ENCODE results near the gene ASRGL1. TPM values are rescaled to one million over a fixed set of nuclear protein-coding genes. Genes with fewer than 3 reads are reported as not detected.
A peak's percentile ranks its signal among the peaks of the same experiment; 100 is the strongest.

ASRGL1 gene
- polyA plus RNA-seq (2013, experiment 1 of 2) = 12.6 TPM
- polyA plus RNA-seq (2013, experiment 2 of 2) = 12.4 TPM

DNA sequence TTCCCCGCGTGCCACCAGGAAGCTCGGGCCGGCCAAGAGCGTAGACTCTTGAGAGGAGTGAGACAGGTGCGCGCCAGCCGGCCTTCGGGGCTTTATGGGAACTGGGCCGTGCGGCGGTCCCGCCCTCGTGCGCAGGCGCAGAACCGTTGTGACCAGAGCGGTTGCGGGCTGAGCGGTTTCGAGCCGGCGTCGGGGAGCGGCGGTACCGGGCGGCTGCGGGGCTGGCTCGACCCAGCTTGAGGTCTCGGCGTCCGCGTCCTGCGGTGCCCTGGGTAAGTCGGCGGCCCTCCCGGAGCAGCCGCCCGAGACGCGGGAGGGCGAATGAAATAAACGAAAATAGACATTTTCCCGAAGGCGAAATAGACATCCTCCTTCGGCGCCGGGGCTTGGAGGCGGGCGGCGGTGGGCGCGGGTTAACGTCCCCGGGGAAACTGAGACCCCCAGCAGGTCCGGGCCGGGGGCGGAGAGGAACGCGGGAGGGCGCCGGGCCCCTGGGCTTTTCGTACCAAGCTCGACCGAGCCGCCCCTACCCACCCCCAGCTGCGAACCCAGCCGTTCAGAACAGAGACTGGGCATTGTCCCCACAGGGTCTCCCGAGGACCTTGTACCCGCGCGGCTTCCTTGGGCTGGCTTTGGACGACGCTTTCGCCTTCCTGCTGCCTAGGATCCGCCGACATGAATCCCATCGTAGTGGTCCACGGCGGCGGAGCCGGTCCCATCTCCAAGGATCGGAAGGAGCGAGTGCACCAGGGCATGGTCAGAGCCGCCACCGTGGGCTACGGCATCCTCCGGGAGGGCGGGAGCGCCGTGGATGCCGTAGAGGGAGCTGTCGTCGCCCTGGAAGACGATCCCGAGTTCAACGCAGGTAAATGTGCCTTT lies at the start of gene ASRGL1:
Gene ASRGL1, plus strand, starts transcription at position 146 of the 879 bp plus-strand sequence. Its CDS starts 530 bp downstream, at position 676.
- Histone ChIP-seq H4K5ac (ENCODE audit: low read length) (no peak within 1 kb of the TSS), H3K79me2 (ENCODE audit: control insufficient read depth, insufficient read depth, low read length) (no peaks in the 10 kb centered on the region), H3K36me3 (ENCODE audit: control insufficient read depth, insufficient read depth, low read length) (no peaks in the 10 kb centered on the region), H3K4me2 (ENCODE audit: low read length) (peak within 1 kb of the TSS; percentile 93), H3K27me3 (ENCODE audit: insufficient read depth, low read length, poor library complexity) (no peaks in the 10 kb centered on the region), H3K79me1 (ENCODE audit: low read length) (no peaks in the 10 kb centered on the region), H3K4me1 (ENCODE audit: control insufficient read depth, low read depth, low read length) (no peaks in the 10 kb centered on the region), H4K8ac (ENCODE audit: low read depth, low read length) (no peak within 1 kb of the TSS), H3K18ac (ENCODE audit: low read length) (no peak within 1 kb of the TSS), H3K23ac (ENCODE audit: low read length) (no peak within 1 kb of the TSS), H2AK5ac (ENCODE audit: low read length) (no peak within 1 kb of the TSS), H3K9ac (ENCODE audit: low read length) (peak within 1 kb of the TSS; percentile 72), H3K4me3 (ENCODE audit: low read length) (peak within 1 kb of the TSS; percentile 46), H3K56ac (ENCODE audit: low read length) (peak within 1 kb of the TSS; percentile 83), H3K4ac (ENCODE audit: low read depth, low read length) (no peak within 1 kb of the TSS), H2BK120ac (ENCODE audit: low read depth, low read length) (no peak within 1 kb of the TSS), H3K27ac (ENCODE audit: low read depth, low read length) (no peak within 1 kb of the TSS), H2BK15ac (replicated peaks; ENCODE audit: low read depth) (no peak within 1 kb of the TSS), H2BK5ac (ENCODE audit: low read length) (no peak within 1 kb of the TSS)
- no CpG with 5 or more reads among the region's 98 CpGs for WGBS (ENCODE audit: extremely low coverage, insufficient coverage, low lambda C conversion rate)
- peak; percentile 81 for DNase-seq

GRCh38 chr11:62295504-62295903 lies 41.7 kb upstream of the ASRGL1 start:
- Histone ChIP-seq H2BK120ac (ENCODE audit: low read depth, low read length) (no peak overlapping the region), H3K36me3 (ENCODE audit: control insufficient read depth, insufficient read depth, low read length) (no peaks in the 10 kb centered on the region), H3K4me3 (ENCODE audit: low read length) (no peak overlapping the region), H3K56ac (ENCODE audit: low read length) (no peak overlapping the region), H2AK5ac (ENCODE audit: low read length) (no peak overlapping the region), H3K4me2 (ENCODE audit: low read length) (no peak overlapping the region), H3K23ac (ENCODE audit: low read length) (no peak overlapping the region), H3K4me1 (ENCODE audit: control insufficient read depth, low read depth, low read length) (no peaks in the 10 kb centered on the region), H2BK15ac (replicated peaks; ENCODE audit: low read depth) (no peak overlapping the region), H3K79me2 (ENCODE audit: control insufficient read depth, insufficient read depth, low read length) (no peaks in the 10 kb centered on the region), H4K8ac (ENCODE audit: low read depth, low read length) (no peak overlapping the region), H3K9ac (ENCODE audit: low read length) (no peak overlapping the region), H3K18ac (ENCODE audit: low read length) (no peak overlapping the region), H3K27me3 (ENCODE audit: insufficient read depth, low read length, poor library complexity) (no peaks in the 10 kb centered on the region), H4K5ac (ENCODE audit: low read length) (no peak overlapping the region), H3K4ac (ENCODE audit: low read depth, low read length) (no peak overlapping the region), H3K27ac (ENCODE audit: low read depth, low read length) (no peak overlapping the region), H2BK5ac (ENCODE audit: low read length) (no peak overlapping the region), H3K79me1 (ENCODE audit: low read length) (no peaks in the 10 kb centered on the region)
- DNase-seq = peak; percentile 51
- WGBS (ENCODE audit: extremely low coverage, insufficient coverage, low lambda C conversion rate) = no CpG with 5 or more reads among the region's 2 CpGs

DNA sequence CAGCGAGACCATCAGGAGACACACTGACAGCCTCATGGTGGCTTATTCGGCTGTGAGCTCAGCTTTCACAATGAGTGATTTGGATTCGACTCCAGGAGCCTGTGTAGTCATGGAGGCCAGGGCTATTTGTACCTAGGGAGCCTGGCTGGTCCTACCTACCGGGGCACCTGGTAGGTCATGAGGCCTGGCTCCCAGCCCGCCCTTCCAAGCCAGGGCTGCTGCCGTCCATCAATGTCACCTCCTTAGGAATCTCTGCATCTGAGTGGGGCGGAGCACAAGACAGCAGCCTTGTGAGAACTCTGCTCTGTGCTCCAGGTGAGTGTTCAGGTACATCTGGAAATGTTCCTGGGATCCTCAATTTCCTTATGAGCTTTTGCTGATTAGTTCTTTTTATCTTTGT lies 38.3 kb upstream of the ASRGL1 start, which contains the start of gene SCGB1D4:
Gene SCGB1D4, minus strand, starts transcription at position 101 of the 400 bp plus-strand sequence. Its CDS starts 65 bp downstream, at position 36.
- no peak within 1 kb of the TSS for H3K9ac ChIP-seq (ENCODE audit: low read length)
- no peak within 1 kb of the TSS for H3K4me2 ChIP-seq (ENCODE audit: low read length)
- no peaks in the 10 kb centered on the region for H3K4me1 ChIP-seq (ENCODE audit: control insufficient read depth, low read depth, low read length)
- H4K5ac ChIP-seq (ENCODE audit: low read length) = no peak within 1 kb of the TSS
- no peak within 1 kb of the TSS for H3K23ac ChIP-seq (ENCODE audit: low read length)
- H3K79me2 ChIP-seq (ENCODE audit: control insufficient read depth, insufficient read depth, low read length) = no peaks in the 10 kb centered on the region
- no CpG with 5 or more reads among the region's 7 CpGs for WGBS (ENCODE audit: extremely low coverage, insufficient coverage, low lambda C conversion rate)
- H3K56ac ChIP-seq (ENCODE audit: low read length) = no peak within 1 kb of the TSS
- no peak within 1 kb of the TSS for H3K27ac ChIP-seq (ENCODE audit: low read depth, low read length)
- no peak within 1 kb of the TSS for H2BK15ac ChIP-seq (replicated peaks; ENCODE audit: low read depth)
- no peak within 1 kb of the TSS for H2BK120ac ChIP-seq (ENCODE audit: low read depth, low read length)
- no peak within 1 kb of the TSS for H2BK5ac ChIP-seq (ENCODE audit: low read length)
- H3K4me3 ChIP-seq (ENCODE audit: low read length) = no peak within 1 kb of the TSS
- DNase-seq = no peak
- no peak within 1 kb of the TSS for H2AK5ac ChIP-seq (ENCODE audit: low read length)
- H3K27me3 ChIP-seq (ENCODE audit: insufficient read depth, low read length, poor library complexity) = no peaks in the 10 kb centered on the region
- no peak within 1 kb of the TSS for H3K18ac ChIP-seq (ENCODE audit: low read length)
- no peak within 1 kb of the TSS for H4K8ac ChIP-seq (ENCODE audit: low read depth, low read length)
- no peaks in the 10 kb centered on the region for H3K79me1 ChIP-seq (ENCODE audit: low read length)
- H3K36me3 ChIP-seq (ENCODE audit: control insufficient read depth, insufficient read depth, low read length) = no peaks in the 10 kb centered on the region
- H3K4ac ChIP-seq (ENCODE audit: low read depth, low read length) = no peak within 1 kb of the TSS

DNA sequence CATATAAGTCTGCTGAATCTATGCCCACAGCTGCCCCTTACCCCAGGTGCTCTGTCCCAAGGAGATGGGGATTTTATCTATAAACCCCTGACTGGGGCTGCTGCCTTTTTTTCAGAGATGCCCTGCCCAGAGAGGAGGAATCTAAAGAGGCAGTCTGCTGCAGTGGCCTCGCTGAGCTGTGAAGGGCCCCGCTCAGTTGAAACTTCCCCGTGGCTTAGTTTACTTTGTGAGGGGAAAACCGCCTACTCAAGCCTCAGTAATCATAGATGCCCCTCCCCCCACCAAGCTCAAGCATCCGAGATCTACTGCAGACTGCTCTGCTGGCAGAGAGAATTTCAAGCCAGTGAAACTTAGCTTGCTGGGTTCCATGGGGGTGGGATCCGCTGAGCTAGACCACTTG lies 31.0 kb upstream of the ASRGL1 start:
- Histone ChIP-seq H3K4me3 (ENCODE audit: low read length) (no peak overlapping the region), H3K79me1 (ENCODE audit: low read length) (no peaks in the 10 kb centered on the region), H3K23ac (ENCODE audit: low read length) (no peak overlapping the region), H3K56ac (ENCODE audit: low read length) (no peak overlapping the region), H4K5ac (ENCODE audit: low read length) (no peak overlapping the region), H3K27ac (ENCODE audit: low read depth, low read length) (no peak overlapping the region), H2AK5ac (ENCODE audit: low read length) (no peak overlapping the region), H3K27me3 (ENCODE audit: insufficient read depth, low read length, poor library complexity) (no peaks in the 10 kb centered on the region), H3K4me1 (ENCODE audit: control insufficient read depth, low read depth, low read length) (no peaks in the 10 kb centered on the region), H2BK120ac (ENCODE audit: low read depth, low read length) (no peak overlapping the region), H4K8ac (ENCODE audit: low read depth, low read length) (no peak overlapping the region), H2BK15ac (replicated peaks; ENCODE audit: low read depth) (no peak overlapping the region), H3K4me2 (ENCODE audit: low read length) (no peak overlapping the region), H3K79me2 (ENCODE audit: control insufficient read depth, insufficient read depth, low read length) (no peaks in the 10 kb centered on the region), H3K18ac (ENCODE audit: low read length) (no peak overlapping the region), H3K36me3 (ENCODE audit: control insufficient read depth, insufficient read depth, low read length) (no peaks in the 10 kb centered on the region), H2BK5ac (ENCODE audit: low read length) (no peak overlapping the region), H3K4ac (ENCODE audit: low read depth, low read length) (no peak overlapping the region), H3K9ac (ENCODE audit: low read length) (no peak overlapping the region)
- no CpG with 5 or more reads among the region's 6 CpGs for WGBS (ENCODE audit: extremely low coverage, insufficient coverage, low lambda C conversion rate)
- no peak for DNase-seq

GRCh38 chr11:62307950-62308349 lies 29.3 kb upstream of the ASRGL1 start:
- H3K79me2 ChIP-seq (ENCODE audit: control insufficient read depth, insufficient read depth, low read length) = no peaks in the 10 kb centered on the region
- no peak overlapping the region for H2BK15ac ChIP-seq (replicated peaks; ENCODE audit: low read depth)
- H3K4ac ChIP-seq (ENCODE audit: low read depth, low read length) = no peak overlapping the region
- no peak overlapping the region for H3K9ac ChIP-seq (ENCODE audit: low read length)
- H3K4me1 ChIP-seq (ENCODE audit: control insufficient read depth, low read depth, low read length) = no peaks in the 10 kb centered on the region
- no peak overlapping the region for H3K18ac ChIP-seq (ENCODE audit: low read length)
- no peaks in the 10 kb centered on the region for H3K27me3 ChIP-seq (ENCODE audit: insufficient read depth, low read length, poor library complexity)
- DNase-seq = no peak
- H2BK5ac ChIP-seq (ENCODE audit: low read length) = no peak overlapping the region
- H3K4me2 ChIP-seq (ENCODE audit: low read length) = no peak overlapping the region
- no peak overlapping the region for H3K27ac ChIP-seq (ENCODE audit: low read depth, low read length)
- no peak overlapping the region for H3K4me3 ChIP-seq (ENCODE audit: low read length)
- H4K5ac ChIP-seq (ENCODE audit: low read length) = no peak overlapping the region
- no peaks in the 10 kb centered on the region for H3K79me1 ChIP-seq (ENCODE audit: low read length)
- H2AK5ac ChIP-seq (ENCODE audit: low read length) = no peak overlapping the region
- no peak overlapping the region for H4K8ac ChIP-seq (ENCODE audit: low read depth, low read length)
- no peak overlapping the region for H3K56ac ChIP-seq (ENCODE audit: low read length)
- no peak overlapping the region for H2BK120ac ChIP-seq (ENCODE audit: low read depth, low read length)
- no peaks in the 10 kb centered on the region for H3K36me3 ChIP-seq (ENCODE audit: control insufficient read depth, insufficient read depth, low read length)
- H3K23ac ChIP-seq (ENCODE audit: low read length) = no peak overlapping the region

All from mesendoderm (in vitro differentiated cells).